IPS-NIHi11 (cell line): Measurements from ENCODE around the gene CUX1.
"Not testable (repeated sequence)": the region's sequence is repeated elsewhere in the genome, so short reads cannot be mapped to it uniquely, and the experiment has no call there.

Source experiments
- DNase-seq: peaks from one replicate; pipeline ENCODE4 v3.0.0; 2012; ENCODE audit warnings: mixed read lengths, low spot score

The CUX1 gene

DNA sequence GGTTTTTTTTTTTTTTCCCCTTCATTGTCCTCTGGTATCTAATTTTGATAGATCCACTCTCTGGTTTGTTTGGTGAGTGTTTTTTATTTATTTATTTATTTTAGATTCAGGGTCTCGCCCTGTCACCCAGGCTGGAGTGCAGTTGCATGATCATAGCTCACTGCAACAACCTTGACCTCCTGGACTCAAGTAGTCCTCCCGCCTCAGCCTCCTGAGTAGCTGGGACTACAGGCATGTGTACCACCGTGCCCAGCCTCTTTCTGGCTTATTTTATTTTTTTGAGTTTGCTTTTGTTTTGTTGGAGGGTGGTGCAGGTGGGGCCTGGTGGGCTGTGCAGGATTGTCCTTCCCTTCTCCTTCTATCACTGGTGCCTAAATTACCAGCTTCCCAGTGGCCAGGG, 282.0 kb downstream of the CUX1 start:
- no peak for DNase-seq

DNA sequence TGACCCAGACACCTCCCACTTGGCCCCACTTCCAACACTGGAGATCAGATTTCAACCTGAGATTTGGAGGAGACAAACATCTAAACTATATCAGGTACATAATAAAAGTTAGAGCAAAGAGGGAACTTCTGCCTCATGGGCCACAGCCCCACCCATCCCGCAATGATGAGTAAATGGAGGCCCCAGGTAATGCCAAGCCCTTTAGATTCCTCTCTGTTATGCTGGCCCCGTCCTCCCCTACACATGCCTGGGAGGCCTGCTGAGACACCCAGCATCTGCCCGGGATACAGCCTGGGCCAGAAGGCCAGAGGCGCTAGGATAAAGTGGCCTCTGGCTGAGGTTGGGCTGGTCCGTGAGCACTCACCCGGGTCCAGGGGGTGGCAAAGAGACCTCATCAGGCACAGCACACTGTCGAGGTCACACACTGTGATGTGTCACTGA, 283.7 kb downstream of the CUX1 start:
- no peak for DNase-seq

DNA sequence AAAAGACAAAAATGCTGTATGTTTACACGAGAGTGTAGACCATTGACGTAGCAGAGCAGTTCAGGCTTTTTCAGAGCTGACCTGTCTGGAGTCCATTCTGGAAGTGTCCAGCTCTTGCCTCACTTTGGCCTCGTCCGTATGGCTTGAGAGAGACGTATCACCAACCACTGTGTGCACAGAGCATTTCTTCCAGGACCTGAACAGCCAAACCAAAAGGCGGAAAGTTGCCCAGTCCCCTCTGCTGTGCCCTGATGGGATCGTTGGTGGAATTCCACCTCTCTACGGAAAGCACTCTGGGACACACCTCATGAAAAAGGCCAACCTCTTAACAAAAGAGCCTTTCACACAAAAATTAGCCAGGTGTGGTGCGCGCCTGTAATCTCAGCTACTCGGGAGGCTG, 284.5 kb downstream of the CUX1 start:
- DNase-seq = no peak

DNA sequence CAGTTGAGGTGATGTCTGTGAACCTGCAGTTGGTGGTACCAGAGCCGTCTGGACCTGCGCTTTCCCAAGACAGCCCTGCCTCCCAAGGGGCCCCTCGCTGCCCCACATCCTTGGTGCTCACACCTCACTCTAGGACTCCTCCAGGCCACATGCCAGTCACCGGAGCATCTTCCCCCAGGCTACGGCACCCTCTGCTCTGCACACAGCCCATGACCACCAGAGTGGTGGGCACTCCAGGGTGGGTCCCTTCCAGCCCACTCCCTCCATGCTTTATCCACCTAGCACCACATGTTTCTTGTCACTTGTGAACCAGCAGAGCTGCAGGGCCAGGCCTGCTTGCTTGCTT, 285.6 kb downstream of the CUX1 start:
- DNase-seq = no peak

DNA sequence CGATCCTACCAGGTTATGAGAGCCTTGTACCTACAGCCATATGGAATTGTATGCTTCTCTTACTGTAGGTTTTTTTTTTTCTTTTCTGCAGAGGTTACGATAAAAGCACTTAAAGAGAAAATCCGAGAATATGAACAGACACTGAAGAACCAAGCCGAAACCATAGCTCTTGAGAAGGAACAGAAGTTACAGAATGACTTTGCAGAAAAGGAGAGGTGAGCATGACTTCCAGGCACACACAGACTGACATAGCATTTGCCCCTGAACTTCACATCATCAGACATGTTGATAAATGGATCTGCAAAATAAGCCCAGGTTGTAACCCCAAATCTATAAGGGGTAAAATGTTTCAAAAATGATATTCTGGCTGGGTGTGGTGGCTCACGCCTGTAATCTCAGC, 286.8 kb downstream of the CUX1 start:
- DNase-seq = no peak

DNA sequence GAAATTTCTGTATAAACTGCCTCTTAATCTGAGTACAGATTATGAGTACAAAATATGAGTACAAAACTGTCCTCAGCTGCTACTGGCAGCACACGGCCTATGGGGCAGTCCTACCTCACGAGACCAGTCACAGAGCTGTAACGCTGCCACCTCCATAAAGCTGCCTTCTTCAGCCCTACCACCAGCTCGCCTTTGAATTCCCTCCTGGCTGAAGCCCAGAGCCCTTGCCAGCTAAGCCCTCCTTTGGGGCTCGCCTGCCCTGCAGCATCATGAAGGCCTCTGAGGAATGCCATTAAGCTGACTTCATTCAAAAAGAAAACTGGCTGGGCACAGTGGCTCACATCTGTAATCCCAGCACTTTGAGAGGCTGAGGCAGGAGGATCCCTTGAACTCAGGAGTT, 289.2 kb downstream of the CUX1 start:
- DNase-seq = no peak

DNA sequence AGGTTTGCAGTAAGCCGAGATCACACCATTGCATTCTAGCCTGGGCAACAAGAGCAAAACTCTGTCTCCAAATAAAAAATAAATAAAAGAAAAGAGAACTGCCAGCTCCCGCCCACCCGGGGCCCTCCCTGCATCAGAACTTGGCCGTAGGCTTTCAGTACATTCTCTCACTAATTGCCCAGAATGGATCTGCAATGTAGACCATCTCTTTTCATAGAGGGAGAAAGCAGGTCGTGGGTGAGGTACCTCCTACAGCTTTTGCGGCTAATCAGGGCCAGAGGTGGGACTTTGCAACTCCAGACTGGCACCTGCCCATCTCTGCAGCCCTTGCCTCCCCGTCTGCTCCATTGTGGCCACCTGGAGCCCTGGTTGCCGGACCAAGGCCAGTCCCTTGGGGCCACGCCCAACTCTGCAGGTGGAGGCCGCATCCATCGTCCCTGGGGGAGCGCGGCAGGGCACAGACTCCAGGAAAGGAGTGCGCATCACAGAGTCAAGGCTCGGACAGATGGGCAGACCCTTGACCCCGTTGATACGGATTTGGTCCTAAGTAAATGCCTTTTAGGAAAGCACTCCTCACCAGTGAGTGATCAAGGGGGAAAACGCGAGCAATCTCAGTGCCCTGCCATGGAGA, 290.2 kb downstream of the CUX1 start:
- no peak for DNase-seq

DNA sequence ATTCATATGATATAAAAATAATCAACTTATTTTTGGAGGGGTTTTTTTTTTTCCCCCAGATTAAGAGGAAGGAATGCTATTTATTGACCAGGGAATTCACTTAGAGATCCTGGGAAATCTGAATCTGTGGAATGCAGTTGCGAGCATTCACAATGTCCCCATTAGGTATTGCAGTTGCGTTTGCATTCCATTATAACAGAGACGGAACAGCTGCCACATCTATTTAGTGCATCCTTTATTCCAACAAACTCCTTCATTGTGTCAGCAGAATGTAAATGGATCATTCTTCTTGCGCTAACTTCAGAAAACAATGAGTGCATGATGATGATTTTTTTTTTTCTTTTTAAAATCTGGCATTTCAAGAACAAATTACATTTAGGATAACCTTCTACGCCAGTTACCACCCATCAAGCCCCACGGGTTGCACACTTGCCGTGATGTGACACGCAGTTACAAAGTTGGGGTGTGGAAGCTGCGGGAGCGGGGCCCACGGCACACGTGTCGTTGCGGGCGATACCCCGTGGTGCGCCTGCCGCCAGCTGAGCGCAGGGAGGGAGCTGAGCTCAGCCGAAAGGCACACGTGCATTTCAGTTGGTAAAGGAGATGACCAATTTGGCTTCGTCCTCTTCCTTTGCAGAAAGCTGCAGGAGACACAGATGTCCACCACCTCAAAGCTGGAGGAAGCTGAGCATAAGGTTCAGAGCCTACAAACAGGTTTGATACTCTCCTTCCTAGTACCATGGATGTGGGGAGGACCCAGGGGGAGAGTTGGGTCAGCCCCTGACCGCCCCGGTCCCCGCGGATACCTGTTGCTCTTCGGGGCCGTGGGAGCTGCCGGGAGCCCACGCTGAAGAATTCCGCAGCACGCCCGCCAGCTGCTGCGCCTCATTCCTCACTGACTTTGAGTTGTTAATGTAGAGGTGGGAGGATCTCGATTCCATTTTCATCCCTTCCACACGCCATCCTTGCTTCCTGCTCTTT, 293.9 kb downstream of the CUX1 start:
- DNase-seq = peak; percentile 44

DNA sequence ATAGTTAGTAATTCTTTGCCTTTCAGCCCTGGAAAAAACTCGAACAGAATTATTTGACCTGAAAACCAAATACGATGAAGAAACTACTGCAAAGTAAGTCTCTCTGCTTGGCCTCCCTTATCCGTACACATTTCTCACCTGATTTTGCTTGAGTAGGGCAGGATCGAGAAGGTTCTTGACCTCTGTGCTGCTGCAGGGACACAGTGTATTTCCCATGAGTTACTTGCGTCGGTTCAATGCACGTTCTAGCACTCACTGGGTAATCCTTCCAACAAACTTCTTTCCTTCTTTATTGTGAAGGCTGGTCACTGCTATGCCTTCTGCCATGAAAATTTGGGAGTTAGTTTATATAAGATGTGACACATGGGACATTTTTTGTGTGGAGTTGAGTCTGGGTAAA, 297.8 kb downstream of the CUX1 start:
- DNase-seq = no peak

DNA sequence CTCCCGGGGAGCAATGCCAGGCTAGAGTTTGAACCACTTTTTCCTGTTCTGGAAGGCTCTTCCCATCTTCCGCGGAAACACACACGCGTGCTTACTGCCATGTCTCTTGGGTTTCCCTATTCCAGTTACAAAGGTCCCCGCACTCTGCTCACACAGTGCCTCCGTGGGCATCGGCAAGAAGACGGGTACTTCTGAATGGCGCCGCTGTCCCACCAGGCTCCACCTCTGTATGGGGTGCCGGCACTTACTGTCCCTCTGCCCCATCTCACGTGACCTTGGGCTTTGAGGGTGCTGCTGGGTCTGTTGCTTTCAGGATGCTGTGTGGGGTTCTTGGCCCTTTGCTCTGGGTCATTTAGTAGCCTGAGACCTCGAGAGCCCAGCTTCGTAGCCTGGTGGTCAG, 298.5 kb downstream of the CUX1 start:
- DNase-seq = no peak

DNA sequence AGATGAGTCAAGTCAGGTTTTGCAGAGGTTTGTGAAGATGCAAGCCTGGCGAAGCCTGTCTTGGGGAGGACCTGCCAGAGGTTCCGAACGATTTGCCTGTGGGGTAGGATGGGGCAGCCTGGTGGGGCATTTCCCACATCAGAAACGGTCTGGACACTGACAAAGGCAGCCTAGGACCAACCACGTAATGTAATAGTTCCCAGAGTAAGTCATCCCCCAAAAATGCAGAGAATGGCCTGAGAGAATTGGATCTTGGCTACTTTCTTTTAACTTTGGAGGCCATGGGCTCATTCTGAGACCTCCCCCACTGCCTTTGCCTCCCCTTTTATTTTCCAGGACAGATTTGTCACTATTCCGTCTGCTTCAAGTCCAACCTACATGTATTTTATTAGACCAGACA, 300.3 kb downstream of the CUX1 start:
- DNase-seq = no peak

DNA sequence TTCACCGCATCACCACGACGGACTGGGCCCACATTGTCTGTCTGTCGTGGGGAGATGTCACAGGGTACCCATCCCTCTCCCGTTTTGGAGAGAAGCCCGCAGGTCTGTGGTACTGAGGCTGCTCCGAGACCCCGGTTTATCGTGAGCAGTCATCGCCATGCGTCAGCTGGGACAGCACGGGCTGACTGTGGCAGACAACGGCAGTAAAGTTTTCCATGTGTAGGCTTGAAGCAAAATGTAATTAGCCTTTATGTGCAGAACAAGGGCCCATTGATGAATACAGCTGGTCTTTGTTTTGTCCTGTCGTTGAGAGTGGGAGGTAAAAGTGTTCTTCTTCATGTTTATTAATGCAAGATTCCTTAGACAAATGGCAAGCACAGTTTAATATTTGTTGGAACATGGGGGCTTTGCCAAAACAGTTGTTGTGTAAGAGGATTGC, 301.8 kb downstream of the CUX1 start:
- no peak for DNase-seq

DNA sequence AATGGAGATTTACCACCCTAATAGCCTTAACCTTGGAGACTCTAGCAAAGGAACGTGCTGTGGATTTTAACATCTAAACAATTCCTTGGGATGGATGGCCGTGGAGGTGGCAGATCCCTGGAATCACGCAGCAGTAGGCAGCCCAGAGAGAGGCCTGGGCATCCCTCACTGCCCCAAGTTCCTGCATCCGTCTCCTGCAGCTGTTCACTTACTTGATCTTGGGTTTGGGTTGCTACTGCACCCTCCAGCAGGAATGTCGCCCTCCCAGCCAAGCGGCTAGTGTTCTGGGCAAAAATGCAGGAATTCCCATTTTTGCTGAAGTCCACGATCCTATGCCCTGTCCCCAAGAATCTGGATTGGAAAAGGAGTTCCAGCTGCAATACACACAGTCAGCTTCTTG, 302.5 kb downstream of the CUX1 start:
- DNase-seq = no peak

DNA sequence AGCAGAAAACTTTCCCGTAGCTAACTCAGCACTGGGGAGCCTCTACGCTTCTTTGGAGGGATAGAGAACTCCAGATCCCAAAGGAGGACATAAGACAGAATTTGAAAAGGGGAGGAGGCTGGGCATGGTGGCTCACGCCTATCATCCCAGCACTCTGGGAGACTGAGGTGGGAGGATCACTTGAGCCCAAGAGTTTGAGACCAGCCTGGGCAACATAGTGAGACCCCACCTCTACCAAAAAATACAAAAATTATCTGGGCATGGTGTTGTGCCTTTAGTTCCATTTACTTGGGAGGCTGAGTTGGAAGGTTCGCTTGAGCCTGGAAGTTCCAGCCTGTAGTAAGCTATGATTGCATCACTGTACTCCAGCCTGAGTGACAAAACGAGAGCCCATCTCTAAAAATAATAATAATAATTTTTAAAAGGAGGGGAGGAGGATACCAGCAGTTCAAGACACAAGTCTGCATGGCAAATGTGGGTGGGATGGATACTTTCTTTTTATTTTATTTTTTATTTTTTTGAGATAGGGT, 303.3 kb downstream of the CUX1 start:
- DNase-seq = no peak

DNA sequence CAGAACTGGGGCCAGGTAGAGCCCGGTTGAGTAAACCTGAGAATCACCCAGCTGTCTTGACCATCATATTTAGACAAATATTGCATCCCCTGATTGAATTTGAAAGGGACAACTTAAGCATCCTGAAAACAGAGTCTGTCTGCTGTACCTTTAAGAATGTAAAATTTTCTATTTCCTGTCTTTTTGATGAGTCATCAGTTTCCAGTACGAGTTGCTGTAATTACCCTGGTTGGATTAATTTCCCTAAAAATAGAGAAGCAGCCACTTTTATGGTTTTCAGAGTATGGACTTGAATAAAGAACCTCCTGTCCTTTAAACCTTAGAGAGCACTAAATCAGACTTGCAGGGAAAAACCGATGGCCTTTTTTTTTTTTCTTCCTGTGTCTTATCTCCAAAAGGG, 304.6 kb downstream of the CUX1 start:
- no peak for DNase-seq

DNA sequence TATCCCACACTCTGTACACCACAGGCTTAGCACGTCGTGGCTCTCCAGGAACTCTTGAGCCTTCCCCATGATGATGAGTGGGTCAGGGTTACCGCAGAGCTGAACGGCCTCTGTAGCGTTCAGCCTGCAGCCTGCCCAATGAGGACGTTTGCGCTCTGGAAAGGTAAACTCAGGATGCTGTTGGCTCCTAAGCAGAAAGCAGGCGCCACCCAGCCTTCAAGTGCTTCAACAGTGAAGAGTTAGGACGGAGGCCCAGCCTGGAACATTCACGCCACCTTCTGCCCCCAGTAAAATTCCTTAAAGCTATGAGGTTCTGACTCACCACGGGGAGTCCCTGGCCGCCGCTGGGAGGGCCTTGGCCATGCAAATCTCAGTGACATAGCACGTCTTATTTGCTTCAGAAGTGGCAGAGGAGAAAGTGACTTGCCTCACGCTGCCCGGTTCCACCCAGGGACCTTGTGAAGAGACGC, 307.7 kb downstream of the CUX1 start:
- peak; percentile 74 for DNase-seq

DNA sequence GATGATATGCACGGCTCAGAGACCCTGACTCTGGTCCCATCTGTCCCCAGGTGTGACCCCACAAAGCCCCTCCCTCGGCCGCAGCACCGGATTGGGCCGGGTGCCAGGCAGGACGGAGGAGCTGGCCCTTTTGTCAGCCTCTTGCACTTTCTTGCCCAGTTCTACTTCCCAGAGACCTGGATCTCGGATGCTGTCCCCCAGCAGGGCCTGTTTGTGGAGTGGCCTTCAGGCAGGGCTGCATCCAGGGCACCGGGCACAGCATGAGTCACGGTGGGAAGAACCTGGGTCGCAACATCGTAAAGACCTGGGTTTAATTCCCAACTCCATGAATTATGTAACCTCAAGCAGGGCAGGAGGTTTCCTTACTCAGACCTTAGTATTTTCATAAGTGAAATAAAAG, 310.9 kb downstream of the CUX1 start:
- no peak for DNase-seq

DNA sequence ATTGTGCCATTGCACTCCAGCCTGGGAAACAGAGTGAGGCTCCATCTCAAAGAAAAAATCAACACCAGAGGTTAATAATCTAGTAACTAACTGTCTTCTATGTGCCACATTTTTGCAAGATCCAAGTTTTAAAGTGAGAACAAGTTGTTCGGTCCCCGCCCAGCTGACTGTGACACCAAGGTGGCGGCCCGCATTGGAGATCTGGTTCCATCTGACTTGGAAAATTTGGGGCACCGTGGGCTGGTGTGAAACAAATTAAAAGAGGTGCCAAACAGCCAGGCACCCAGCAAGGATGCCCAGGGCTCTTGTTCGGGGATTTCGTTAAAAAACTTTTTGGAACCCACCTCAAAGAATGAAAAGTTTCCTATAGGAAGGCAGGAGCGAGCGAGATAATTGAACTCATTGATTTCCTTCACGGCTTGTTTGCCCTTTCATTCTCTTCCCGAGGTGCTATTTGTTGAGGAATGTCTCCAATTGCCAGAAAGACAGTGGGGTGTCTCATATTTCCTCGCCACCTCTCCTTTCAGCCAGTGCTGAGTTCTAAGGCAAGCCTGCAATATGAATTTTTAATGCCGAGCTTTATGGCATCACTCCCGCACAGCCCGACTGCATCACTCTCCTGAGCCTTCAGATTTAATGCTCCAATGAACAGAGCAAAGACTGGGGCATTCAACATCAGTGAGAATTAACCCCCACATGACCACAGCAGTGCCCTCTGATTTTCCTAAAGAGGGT, 312.4 kb downstream of the CUX1 start:
- peak; percentile 38 for DNase-seq

DNA sequence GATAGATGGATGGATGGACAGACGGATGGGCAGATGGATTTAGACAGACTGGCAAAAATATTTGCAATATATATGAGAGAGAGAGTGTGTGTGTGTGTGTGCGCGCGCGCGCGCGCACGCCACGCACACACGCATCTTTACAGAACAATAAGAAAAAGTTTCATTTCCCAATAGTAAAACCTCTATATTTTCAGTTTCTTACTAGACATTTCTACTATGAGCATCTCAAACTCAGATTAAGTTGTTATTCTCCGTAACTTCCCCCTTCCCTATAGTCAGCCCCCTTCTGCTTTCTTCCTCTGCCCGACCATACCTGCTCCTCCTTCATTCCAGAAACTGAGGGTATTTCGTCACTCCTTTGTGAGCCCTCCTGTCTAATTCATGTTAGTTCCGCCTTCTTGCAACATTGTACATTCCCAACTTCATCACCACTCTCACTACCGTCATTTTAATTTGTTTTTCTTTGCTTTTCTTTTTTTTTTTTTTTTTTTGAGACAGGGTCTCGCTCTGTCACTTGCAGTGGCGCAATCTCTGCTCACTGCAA, 314.9 kb downstream of the CUX1 start:
- DNase-seq = no peak

DNA sequence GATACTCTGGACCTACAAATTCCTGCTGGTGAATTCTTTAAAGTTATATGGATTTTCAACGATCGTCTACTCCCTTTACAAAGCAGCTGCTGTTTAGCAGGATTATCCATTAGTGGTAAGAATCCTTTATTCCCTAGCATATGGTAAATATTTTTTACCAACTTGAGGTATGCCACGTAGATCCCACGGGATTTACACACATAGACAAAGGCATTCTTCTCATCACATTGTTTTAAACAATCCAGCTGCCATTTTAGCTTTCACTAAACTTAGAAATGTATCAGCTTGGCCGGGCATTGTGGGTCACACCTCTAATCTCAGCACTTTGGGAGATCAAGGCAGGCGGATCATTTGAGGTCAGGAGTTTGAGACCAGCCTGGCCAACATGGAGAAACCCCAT, 321.2 kb downstream of the CUX1 start:
- no peak for DNase-seq

DNA sequence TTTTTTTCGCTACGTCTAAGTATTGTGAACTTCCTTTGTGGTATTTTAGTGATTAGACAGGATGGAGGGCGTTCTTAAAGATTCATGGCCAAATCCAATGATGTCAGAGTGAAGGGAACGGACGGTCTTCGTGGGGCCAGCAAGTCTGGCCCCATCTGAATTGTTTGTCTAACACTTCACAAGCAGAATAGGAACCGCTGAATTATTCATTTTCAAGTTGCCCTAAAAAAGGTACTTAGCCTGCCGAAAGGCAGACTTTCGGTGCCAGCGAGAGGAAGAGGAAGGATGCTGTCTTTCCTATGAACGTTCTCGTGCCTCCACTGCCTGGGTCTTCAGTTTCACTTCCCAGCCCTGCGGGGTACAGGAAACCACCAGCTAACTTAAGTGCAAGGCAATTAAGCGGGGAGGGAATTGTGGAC, 323.5 kb downstream of the CUX1 start:
- no peak for DNase-seq

DNA sequence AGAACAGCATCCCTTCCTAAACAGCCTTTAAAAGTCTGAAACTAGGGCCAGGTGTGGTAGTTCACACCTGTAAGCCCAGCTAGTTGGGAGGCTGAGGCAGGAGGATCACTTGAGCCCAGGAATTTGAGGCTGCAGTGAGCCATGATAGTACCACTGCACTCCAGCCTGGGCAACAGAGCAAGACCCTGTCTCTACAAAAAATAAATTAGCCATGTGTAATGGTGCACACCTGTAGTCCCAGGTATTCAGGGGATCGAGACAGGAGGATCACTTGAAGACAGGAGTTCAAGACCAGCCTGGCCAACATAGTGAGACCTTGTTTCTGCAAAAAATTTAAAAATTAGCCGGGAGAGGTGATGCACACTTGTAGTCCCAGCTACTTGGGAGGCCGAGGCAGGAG, 325.0 kb downstream of the CUX1 start:
- not testable (repeated sequence) for DNase-seq
